Left ventricle myocardium inferior (tissue), 1 donor: Measurements from ENCODE around the gene CDS1. TPM values are rescaled to one million over a fixed set of nuclear protein-coding genes. Genes with fewer than 3 reads are reported as not detected.
A peak's percentile ranks its signal among the peaks of the same experiment; 100 is the strongest.
"Not testable (repeated sequence)": the region's sequence is repeated elsewhere in the genome, so short reads cannot be mapped to it uniquely, and the experiment has no call there.

Experiments
- DNase-seq: peaks from one replicate; pipeline ENCODE4 v3.0.0-alpha.2; 2020
- H3K27ac ChIP-seq: fragments of 200-600 bp; replicated peaks from 2 replicates; pipeline ENCODE4 v1.8.0; 2021
- H3K27me3 ChIP-seq: fragments of 200-600 bp; 2 replicates; pipeline ENCODE4 v1.8.0; 2021; ENCODE audit warnings: low read depth
- H3K36me3 ChIP-seq: fragments of 200-600 bp; 2 replicates; pipeline ENCODE4 v1.8.0; 2021
- H3K4me1 ChIP-seq: fragments of 200-600 bp; 2 replicates; pipeline ENCODE4 v1.8.0; 2021
- H3K4me3 ChIP-seq: fragments of 200-600 bp; 2 replicates; pipeline ENCODE4 v1.8.0; 2021; ENCODE audit warnings: mild to moderate bottlenecking, moderate library complexity
- H3K9me3 ChIP-seq: fragments of 200-600 bp; replicated peaks from 2 replicates; pipeline ENCODE4 v1.8.0; 2021
- CTCF ChIP-seq: fragments of 200-600 bp; IDR thresholded peaks from 2 replicates; pipeline ENCODE4 v1.8.0; 2021; ENCODE audit warnings: antibody characterized with exemption, mild to moderate bottlenecking, borderline replicate concordance
- intact Hi-C: fragments of 100-400 bp; cut with micrococcal nuclease; formaldehyde crosslinking; loops from one replicate; pipeline ENCODE4 v1.11.0; 2022
- long read RNA-seq: library from polyadenylated mRNA; unstranded; transcript quantifications from one replicate; pipeline ENCODE4 v2.0.0, GENCODE V29; 2021
- total RNA-seq: library from RNA; stranded (reverse); fragmentation: NEBNext Ultra II Directional; extraction: Animal tissue kit (Norgen Biotek cat#: 25700); gene quantifications from one replicate; pipeline ENCODE4 v1.2.1, GENCODE V29; 2021
- donor health status: DM: no; HTN: yes; CAD: no; lungs with severe emphysema.

CDS1 gene
- 1.3 TPM for total RNA-seq
- long read RNA-seq, full-length matches to known transcripts: 1 of 3 reads
- long read RNA-seq, partial matches to known transcripts: 0 of 3 reads
- long read RNA-seq, other reads (novel, unspliced or antisense): 2 of 3 reads

- peak within 1 kb of the TSS; percentile 73 for H3K27ac ChIP-seq
- intact Hi-C loops: no loop called here
- no peaks in the 10 kb centered on the region for H3K36me3 ChIP-seq
- H3K4me1 ChIP-seq: peaks cover 23% of the 10 kb centered on the region
- TF ChIP-seq CTCF: no peak
- peak; percentile 14 for DNase-seq
- peak within 1 kb of the TSS; percentile 89 for H3K4me3 ChIP-seq
- H3K9me3 ChIP-seq: peaks cover 6% of the 10 kb centered on the region
- peaks cover 62% of the 10 kb centered on the region for H3K27me3 ChIP-seq
These were observed at the start of gene CDS1 for GRCh38 chr4:84582988-84583875. Gene CDS1, plus strand, starts transcription at chr4:84583127. Its CDS starts 275 bp downstream, at chr4:84583402.

- Histone ChIP-seq H3K27me3 (no peaks in the 10 kb centered on the region), H3K9me3 (peaks cover 12% of the 10 kb centered on the region), H3K4me1 (no peaks in the 10 kb centered on the region), H3K4me3 (no peak overlapping the region), H3K36me3 (no peaks in the 10 kb centered on the region), H3K27ac (no peak overlapping the region)
- no peak for DNase-seq
- intact Hi-C loops: no loop called here
- TF ChIP-seq CTCF: no peak
These were observed 47.0 kb upstream of the CDS1 start for GRCh38 chr4:84535901-84536300.

- DNase-seq: no peak
- H3K27ac ChIP-seq: no peak overlapping the region
- H3K27me3 ChIP-seq: no peaks in the 10 kb centered on the region
- H3K9me3 ChIP-seq: peaks cover 6% of the 10 kb centered on the region
- H3K36me3 ChIP-seq: no peaks in the 10 kb centered on the region
- no peaks in the 10 kb centered on the region for H3K4me1 ChIP-seq
- intact Hi-C loops: no loop called here
- TF ChIP-seq CTCF: no peak
- H3K4me3 ChIP-seq: no peak overlapping the region
These were observed 37.8 kb upstream of the CDS1 start for GRCh38 chr4:84545093-84545492.

- Histone ChIP-seq H3K4me1 (no peaks in the 10 kb centered on the region), H3K9me3 (peaks cover 2% of the 10 kb centered on the region), H3K27me3 (no peaks in the 10 kb centered on the region), H3K4me3 (no peak overlapping the region), H3K27ac (no peak overlapping the region), H3K36me3 (no peaks in the 10 kb centered on the region)
- intact Hi-C loops: no loop called here
- no peak for TF ChIP-seq CTCF
- no peak for DNase-seq
These were observed 35.7 kb upstream of the CDS1 start for GRCh38 chr4:84547211-84547610.

GRCh38 chr4:84549191-84549590, 33.7 kb upstream of the CDS1 start:
- H3K36me3 ChIP-seq, H3K27me3 ChIP-seq, H3K4me1 ChIP-seq, DNase-seq, H3K27ac ChIP-seq, H3K4me3 ChIP-seq, intact Hi-C loops: not testable (repeated sequence)
- H3K9me3 ChIP-seq: peaks cover 13% of the 10 kb centered on the region

GRCh38 chr4:84562156-84562555, 20.8 kb upstream of the CDS1 start:
- no peaks in the 10 kb centered on the region for H3K36me3 ChIP-seq

More at GRCh38 chr4:84562156-84562555, 20.8 kb upstream of the CDS1 start:
- Histone ChIP-seq H3K27me3 (peaks cover 4% of the 10 kb centered on the region), H3K9me3 (no peaks in the 10 kb centered on the region), H3K4me3 (no peak overlapping the region), H3K27ac (no peak overlapping the region), H3K4me1 (no peaks in the 10 kb centered on the region)
- no peak for DNase-seq
- intact Hi-C loops: no loop called here
- TF ChIP-seq CTCF: no peak
